ENCODE data around the gene CNGA2.
"Not testable (repeated sequence)": the region's sequence is repeated elsewhere in the genome, so short reads cannot be mapped to it uniquely, and the experiment has no call there.

The CNGA2 gene

DNA sequence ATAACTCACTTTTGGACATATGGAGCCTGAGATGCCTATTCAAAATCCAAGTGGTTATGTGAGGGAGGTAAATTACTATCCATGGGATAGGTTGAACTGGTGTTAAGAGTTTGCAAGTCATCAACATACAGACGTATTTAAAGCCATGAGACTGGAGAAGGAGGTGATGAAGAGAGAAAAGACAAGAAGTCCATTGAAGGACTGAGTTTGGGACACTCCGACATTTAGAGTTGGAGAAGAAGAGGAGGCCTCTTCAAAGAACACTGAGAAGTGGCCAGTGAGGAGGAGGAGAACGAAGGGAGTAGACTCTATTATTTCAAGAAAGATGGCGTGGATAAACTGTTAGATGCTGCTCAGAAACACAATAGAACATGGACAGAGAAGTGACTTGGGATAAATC is at the start of gene CNGA2:
Gene CNGA2 (plus strand): TSS at position 301 of the 400 bp plus-strand sequence. CDS start 3,738 bp downstream, outside the sequence.
- no peak within 1 kb of the TSS for H3K27ac ChIP-seq (ENCODE audit: low read depth, low read length)
- H3K27me3 ChIP-seq (ENCODE audit: control insufficient read depth in 1 of 2, insufficient read depth in 2 of 2, low read length in 2 of 2), result peaks cover 4 to 5% of the 10 kb centered on the region in 2 donors
- H3K36me3 ChIP-seq (ENCODE audit: insufficient read depth, low read length), result no peaks in the 10 kb centered on the region

DNA sequence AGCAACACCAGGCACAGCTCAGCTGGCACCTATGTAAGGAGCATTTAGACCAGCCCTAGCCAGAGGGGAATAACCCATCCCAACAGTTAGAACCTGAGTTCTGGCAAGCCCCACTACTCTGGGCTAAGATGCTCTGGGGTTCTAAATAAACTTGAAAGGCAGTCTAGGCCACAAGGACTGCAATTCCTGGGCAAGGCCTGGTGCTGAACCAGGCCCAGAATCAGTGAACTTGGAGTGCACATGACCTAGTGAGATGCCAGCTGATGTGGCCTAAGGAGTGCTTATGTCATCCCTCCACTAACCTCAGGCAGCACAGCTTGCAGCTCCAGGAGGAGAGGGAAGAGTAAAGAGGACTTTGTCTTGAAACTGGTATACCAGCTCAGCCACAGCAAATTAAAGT is 46.9 kb upstream of the CNGA2 start:
- Histone ChIP-seq H3K27ac (ENCODE audit: low read depth, low read length) (no peak overlapping the region), H3K9me3 (ENCODE audit: low read length) (no peaks in the 10 kb centered on the region), H3K4me3 (ENCODE audit: low read depth in 1 of 2, low read length in 2 of 2) (no peak overlapping the region), H3K9ac (ENCODE audit: low read length) (no peak overlapping the region), H3K4me1 (ENCODE audit: insufficient read depth, low read length) (no peaks in the 10 kb centered on the region), H3K36me3 (ENCODE audit: insufficient read depth, low read length) (no peaks in the 10 kb centered on the region), H3K27me3 (ENCODE audit: control insufficient read depth in 1 of 2, insufficient read depth in 2 of 2, low read length in 2 of 2) (peaks cover 0 to 5% of the 10 kb centered on the region in 2 donors)

More for the DNA sequence above, at the start of gene CNGA2:
- H3K9me3 ChIP-seq (ENCODE audit: low read length), result no peaks in the 10 kb centered on the region
- no peaks in the 10 kb centered on the region for H3K4me1 ChIP-seq (ENCODE audit: insufficient read depth, low read length)
- no peak within 1 kb of the TSS for H3K9ac ChIP-seq (ENCODE audit: low read length)
- H3K4me3 ChIP-seq (ENCODE audit: low read depth in 1 of 2, low read length in 2 of 2), result no peak within 1 kb of the TSS

DNA sequence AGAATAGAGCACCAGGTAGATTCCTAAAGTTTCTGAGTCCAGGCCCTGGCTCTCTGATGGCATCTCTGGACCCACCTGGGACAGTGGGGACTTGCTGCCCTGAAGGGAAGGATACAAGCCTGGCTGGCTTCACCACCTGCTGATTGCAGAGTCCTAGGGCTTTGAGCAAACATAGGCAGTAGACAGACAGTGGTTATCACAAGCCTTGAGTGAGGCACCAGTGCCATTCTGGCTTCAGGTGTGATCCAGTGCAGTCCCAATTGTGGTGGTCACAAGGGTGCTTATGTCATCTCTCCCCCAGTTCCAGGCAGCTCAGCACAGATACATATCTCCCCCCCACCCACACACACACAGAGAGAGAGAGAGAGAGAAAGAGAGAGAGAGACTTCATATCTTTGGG is 45.9 kb upstream of the CNGA2 start:
- no peak overlapping the region for H3K27ac ChIP-seq (ENCODE audit: low read depth, low read length)
- H3K9me3 ChIP-seq (ENCODE audit: low read length), result no peaks in the 10 kb centered on the region
- no peaks in the 10 kb centered on the region for H3K4me1 ChIP-seq (ENCODE audit: insufficient read depth, low read length)
- H3K27me3 ChIP-seq (ENCODE audit: control insufficient read depth in 1 of 2, insufficient read depth in 2 of 2, low read length in 2 of 2), result peaks cover 0 to 4% of the 10 kb centered on the region in 2 donors
- no peaks in the 10 kb centered on the region for H3K36me3 ChIP-seq (ENCODE audit: insufficient read depth, low read length)
- H3K9ac ChIP-seq (ENCODE audit: low read length), result no peak overlapping the region
- H3K4me3 ChIP-seq (ENCODE audit: low read depth in 1 of 2, low read length in 2 of 2), result no peak overlapping the region

DNA sequence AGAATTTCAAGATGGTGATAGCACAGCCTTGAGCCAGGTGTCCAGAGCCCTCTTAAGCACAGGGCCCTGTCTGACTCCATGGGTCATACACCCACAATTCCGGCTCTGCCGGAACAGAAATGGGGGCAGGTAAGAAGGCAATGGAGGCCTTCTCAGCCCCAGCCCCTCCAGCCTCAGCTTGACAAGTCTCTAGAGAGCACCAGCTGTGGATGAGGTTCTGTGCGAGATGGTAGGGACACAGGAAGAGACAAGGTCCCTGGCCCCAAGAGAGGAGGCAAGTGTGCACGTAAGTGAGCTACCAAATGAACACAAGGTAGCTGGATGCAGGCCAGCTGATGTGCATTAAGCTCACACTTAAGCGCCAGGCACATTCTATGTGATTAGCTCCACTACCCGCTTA is 41.7 kb upstream of the CNGA2 start:
- Histone ChIP-seq H3K9ac (ENCODE audit: low read length) (no peak overlapping the region), H3K27ac (ENCODE audit: low read depth, low read length) (no peak overlapping the region), H3K36me3 (ENCODE audit: insufficient read depth, low read length) (no peaks in the 10 kb centered on the region), H3K9me3 (ENCODE audit: low read length) (no peaks in the 10 kb centered on the region), H3K27me3 (ENCODE audit: control insufficient read depth in 1 of 2, insufficient read depth in 2 of 2, low read length in 2 of 2) (peaks cover 0 to 7% of the 10 kb centered on the region in 2 donors), H3K4me3 (ENCODE audit: low read depth in 1 of 2, low read length in 2 of 2) (no peak overlapping the region), H3K4me1 (ENCODE audit: insufficient read depth, low read length) (no peaks in the 10 kb centered on the region)

DNA sequence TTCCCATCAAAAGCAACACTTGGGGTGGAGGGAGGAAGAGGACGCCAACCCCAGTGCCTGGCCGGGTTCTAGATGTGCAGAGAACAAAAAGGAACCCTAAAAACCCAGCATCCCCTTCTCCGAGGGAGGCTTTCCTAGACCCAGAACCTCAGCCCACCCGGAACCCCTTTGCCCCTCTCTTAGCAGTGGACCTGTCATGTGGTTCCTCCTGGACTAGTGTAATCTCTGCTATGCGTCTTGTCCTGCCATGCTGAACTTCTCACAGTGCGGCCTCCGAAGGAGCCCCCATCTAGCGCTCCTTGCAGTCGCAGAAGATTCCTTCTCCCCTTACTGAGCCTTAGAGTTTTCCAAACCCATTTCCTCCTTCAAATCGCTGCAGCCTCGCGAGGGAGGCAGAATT is 40.4 kb upstream of the CNGA2 start:
- H3K4me3 ChIP-seq (ENCODE audit: low read depth in 1 of 2, low read length in 2 of 2), result no peak overlapping the region
- H3K9me3 ChIP-seq (ENCODE audit: low read length), result no peaks in the 10 kb centered on the region
- H3K27me3 ChIP-seq (ENCODE audit: control insufficient read depth in 1 of 2, insufficient read depth in 2 of 2, low read length in 2 of 2), result peaks cover 0 to 7% of the 10 kb centered on the region in 2 donors
- no peaks in the 10 kb centered on the region for H3K36me3 ChIP-seq (ENCODE audit: insufficient read depth, low read length)
- no peak overlapping the region for H3K27ac ChIP-seq (ENCODE audit: low read depth, low read length)
- no peaks in the 10 kb centered on the region for H3K4me1 ChIP-seq (ENCODE audit: insufficient read depth, low read length)
- H3K9ac ChIP-seq (ENCODE audit: low read length), result no peak overlapping the region

DNA sequence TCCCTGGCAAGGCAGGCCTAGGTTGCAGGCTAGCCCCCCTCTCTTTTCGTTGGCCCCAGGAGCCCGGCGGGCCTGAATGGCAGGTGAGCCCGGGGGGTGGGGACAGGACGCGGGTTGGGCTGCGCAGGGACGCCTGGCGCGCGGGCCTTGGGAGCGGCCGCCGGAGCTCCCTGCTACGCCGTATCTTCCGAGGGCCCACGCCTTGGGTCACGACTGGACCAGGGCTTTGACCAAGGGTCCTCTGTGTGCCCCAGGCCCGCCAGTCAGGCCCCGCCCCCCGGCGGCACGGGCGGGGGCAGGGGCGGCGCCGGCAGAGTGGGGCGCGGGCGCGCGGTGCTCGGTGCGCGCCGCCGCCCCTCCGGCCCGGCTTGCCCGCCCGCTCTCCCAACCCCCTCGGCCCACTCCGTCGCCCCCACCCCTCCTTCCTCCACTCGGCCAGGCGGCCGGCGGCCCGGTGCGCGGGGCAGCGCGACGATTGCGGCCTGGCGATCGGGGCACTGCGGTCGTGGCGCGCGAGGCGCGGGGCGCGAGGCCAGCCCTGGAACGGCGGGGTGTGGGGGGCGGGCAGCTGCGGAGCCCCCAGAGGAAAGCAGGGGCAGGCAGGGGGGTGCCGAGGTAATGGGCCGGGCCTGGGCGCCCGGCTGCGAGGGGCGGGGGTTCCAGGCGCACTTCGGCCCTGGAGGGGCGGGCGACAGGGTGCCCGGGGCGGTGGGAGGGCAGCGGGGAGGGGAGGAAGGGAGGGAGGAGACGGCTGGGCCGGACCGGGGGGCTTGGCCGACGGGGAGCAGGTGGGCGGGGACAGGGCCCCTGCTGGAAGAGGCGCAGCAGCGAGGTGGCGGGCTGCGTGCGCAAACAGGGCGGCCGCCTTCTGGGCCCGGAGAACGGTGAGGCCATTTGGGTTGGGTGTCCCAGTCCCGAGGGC is 39.6 kb upstream of the CNGA2 start, which contains the start of gene PRRG3:
Gene PRRG3 (plus strand): TSS at position 798 of the 922 bp plus-strand sequence. CDS start 3,357 bp downstream, outside the sequence.
- H3K27ac ChIP-seq (ENCODE audit: low read depth, low read length), result no peak within 1 kb of the TSS
- no peaks in the 10 kb centered on the region for H3K4me1 ChIP-seq (ENCODE audit: insufficient read depth, low read length)
- H3K27me3 ChIP-seq (ENCODE audit: control insufficient read depth in 1 of 2, insufficient read depth in 2 of 2, low read length in 2 of 2), result peaks cover 0 to 7% of the 10 kb centered on the region in 2 donors
- H3K36me3 ChIP-seq (ENCODE audit: insufficient read depth, low read length), result no peaks in the 10 kb centered on the region
- H3K4me3 ChIP-seq (ENCODE audit: low read depth in 1 of 2, low read length in 2 of 2), result no peak within 1 kb of the TSS
- H3K9me3 ChIP-seq (ENCODE audit: low read length), result no peaks in the 10 kb centered on the region
- H3K9ac ChIP-seq (ENCODE audit: low read length), result no peak within 1 kb of the TSS

DNA sequence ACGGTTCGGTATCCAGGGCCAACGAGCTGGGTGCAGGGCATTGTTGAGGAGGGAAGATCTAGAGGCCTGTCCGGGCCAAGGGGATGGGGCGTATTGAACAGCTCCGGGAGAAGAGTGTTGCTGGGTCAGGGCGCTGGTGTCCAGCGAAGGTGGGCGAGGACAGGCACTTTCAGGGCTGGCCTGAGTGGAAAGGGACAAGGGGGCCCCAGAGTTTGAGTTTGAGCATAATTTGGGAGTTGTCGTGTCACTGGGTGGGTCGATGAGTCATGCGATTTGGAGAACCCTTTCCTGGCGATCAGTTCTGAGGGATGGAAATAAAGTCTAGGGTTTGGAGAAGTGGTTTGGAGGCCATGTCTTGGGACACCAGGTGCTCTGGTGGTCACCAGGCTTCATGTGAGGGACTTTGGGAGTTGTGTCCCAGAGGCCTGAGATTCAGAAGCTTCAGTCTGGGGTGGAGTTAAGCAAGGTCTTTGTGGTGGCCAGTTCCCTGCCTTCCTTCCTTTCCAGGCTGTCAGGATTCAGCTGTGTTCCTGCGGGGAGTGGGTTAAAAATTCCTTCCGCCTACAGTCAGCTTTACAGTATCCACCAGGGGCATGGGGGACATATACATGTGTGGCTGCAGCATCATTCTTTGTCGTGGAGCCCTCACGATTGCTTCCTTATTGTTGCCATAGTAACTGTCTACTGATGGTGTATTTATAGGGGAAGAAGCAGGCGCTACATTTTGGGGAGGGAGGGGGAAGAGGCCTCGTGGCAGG is 38.8 kb upstream of the CNGA2 start:
- H3K9me3 ChIP-seq (ENCODE audit: low read length), result no peaks in the 10 kb centered on the region
- no peak overlapping the region for H3K27ac ChIP-seq (ENCODE audit: low read depth, low read length)
- peaks cover 0 to 7% of the 10 kb centered on the region in 2 donors for H3K27me3 ChIP-seq (ENCODE audit: control insufficient read depth in 1 of 2, insufficient read depth in 2 of 2, low read length in 2 of 2)
- H3K9ac ChIP-seq (ENCODE audit: low read length), result no peak overlapping the region
- no peak overlapping the region for H3K4me3 ChIP-seq (ENCODE audit: low read depth in 1 of 2, low read length in 2 of 2)
- H3K36me3 ChIP-seq (ENCODE audit: insufficient read depth, low read length), result no peaks in the 10 kb centered on the region
- H3K4me1 ChIP-seq (ENCODE audit: insufficient read depth, low read length), result no peaks in the 10 kb centered on the region

DNA sequence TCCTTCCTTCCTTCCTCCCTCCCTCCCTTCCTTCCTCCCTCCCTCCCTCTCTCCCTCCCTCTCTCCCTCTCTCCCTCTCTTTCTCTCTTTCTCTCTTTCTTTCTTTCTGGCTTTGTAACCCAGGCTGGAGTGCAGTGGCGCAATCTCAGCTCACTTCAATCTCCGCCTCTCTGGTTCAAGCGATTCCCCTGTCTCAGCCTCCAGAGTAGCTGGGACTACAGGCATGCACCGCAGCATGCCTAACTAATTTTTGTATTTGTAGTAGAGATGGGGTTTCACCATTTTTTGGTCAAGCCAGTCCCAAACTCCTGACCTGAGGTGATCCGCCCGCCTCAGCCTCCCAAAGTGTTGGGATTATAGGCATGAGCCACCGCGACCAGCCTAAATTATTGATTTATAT is 37.5 kb upstream of the CNGA2 start:
- not testable (repeated sequence) for H3K27me3 ChIP-seq (ENCODE audit: control insufficient read depth in 1 of 2, insufficient read depth in 2 of 2, low read length in 2 of 2); H3K4me3 ChIP-seq (ENCODE audit: low read depth in 1 of 2, low read length in 2 of 2); H3K27ac ChIP-seq (ENCODE audit: low read depth, low read length); H3K36me3 ChIP-seq (ENCODE audit: insufficient read depth, low read length); H3K9ac ChIP-seq (ENCODE audit: low read length); H3K9me3 ChIP-seq (ENCODE audit: low read length); H3K4me1 ChIP-seq (ENCODE audit: insufficient read depth, low read length)

DNA sequence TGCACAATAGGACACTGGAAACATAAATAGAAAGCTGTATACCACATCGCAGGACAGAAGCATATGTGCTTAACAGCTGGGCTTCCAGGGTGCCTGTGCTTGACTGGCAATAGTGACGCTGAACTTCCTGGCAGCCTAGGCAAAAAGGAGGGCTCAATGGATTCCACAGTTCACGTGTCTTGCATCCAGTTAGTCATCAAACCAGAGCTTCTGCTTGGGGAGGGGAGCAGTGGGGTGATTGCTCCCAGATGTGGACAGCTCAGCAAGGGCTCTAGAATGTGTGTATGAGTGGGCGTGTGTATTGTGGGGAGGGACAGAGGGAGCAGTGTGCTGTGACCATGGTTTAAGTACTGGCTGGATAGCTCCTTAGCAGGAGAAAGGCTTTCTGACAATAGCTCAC is 37.0 kb upstream of the CNGA2 start:
- Histone ChIP-seq H3K9ac (ENCODE audit: low read length) (no peak overlapping the region), H3K36me3 (ENCODE audit: insufficient read depth, low read length) (no peaks in the 10 kb centered on the region), H3K9me3 (ENCODE audit: low read length) (no peaks in the 10 kb centered on the region), H3K27ac (ENCODE audit: low read depth, low read length) (no peak overlapping the region), H3K27me3 (ENCODE audit: control insufficient read depth in 1 of 2, insufficient read depth in 2 of 2, low read length in 2 of 2) (peaks cover 0 to 7% of the 10 kb centered on the region in 2 donors), H3K4me3 (ENCODE audit: low read depth in 1 of 2, low read length in 2 of 2) (no peak overlapping the region), H3K4me1 (ENCODE audit: insufficient read depth, low read length) (no peaks in the 10 kb centered on the region)

DNA sequence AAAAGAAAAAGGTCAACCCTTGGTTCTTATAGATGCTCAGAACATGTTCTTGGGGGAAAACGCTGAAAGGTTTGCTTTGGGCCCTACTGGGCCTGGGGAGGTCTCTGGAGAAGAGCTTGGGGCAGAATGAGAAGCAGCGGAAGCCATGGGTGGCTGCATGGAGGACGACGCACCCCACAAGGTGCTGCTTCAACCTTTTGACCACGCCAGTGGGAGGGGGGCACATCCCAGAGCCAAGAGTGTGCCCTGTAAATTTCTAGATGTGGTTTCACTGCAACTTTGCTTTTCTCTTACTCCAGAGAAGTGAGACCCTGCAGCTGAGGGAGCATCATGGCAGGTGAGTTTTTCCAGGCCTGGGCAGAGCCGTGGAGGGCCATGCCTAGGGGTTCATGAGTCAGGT is 36.1 kb upstream of the CNGA2 start:
- Histone ChIP-seq H3K4me3 (ENCODE audit: low read depth in 1 of 2, low read length in 2 of 2) (no peak overlapping the region), H3K9me3 (ENCODE audit: low read length) (no peaks in the 10 kb centered on the region), H3K27ac (ENCODE audit: low read depth, low read length) (no peak overlapping the region), H3K4me1 (ENCODE audit: insufficient read depth, low read length) (no peaks in the 10 kb centered on the region), H3K36me3 (ENCODE audit: insufficient read depth, low read length) (no peaks in the 10 kb centered on the region), H3K27me3 (ENCODE audit: control insufficient read depth in 1 of 2, insufficient read depth in 2 of 2, low read length in 2 of 2) (peaks cover 0 to 3% of the 10 kb centered on the region in 2 donors), H3K9ac (ENCODE audit: low read length) (no peak overlapping the region)

DNA sequence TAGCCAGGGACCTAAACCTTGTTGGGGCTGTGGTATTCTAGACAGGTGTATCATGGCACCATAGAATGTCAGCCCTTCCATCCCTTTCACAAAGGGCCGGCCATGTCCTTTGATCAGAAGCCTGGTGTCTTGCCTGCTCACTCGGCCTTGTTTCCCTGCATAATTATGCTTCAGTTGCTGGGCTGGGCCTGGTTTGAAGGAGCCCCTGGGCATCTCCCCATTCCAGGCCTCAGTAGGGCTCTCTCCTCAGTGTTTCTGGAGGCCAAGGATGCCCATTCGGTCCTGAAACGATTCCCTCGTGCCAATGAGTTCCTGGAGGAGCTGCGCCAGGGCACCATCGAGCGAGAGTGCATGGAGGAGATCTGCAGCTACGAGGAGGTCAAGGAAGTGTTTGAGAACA is 34.8 kb upstream of the CNGA2 start:
- no peaks in the 10 kb centered on the region for H3K36me3 ChIP-seq (ENCODE audit: insufficient read depth, low read length)
- no peak overlapping the region for H3K4me3 ChIP-seq (ENCODE audit: low read depth in 1 of 2, low read length in 2 of 2)
- H3K27ac ChIP-seq (ENCODE audit: low read depth, low read length), result no peak overlapping the region
- H3K4me1 ChIP-seq (ENCODE audit: insufficient read depth, low read length), result no peaks in the 10 kb centered on the region
- peaks cover 0 to 3% of the 10 kb centered on the region in 2 donors for H3K27me3 ChIP-seq (ENCODE audit: control insufficient read depth in 1 of 2, insufficient read depth in 2 of 2, low read length in 2 of 2)
- H3K9ac ChIP-seq (ENCODE audit: low read length), result no peak overlapping the region
- H3K9me3 ChIP-seq (ENCODE audit: low read length), result no peaks in the 10 kb centered on the region

Measured in muscle layer of colon (tissue), 2 donors.